C4-2B (cell line): Measurements from ENCODE around the gene KRTAP21-1.

Experiments used
- CTCF ChIP-seq: fragments of 450-650 bp; conservative IDR thresholded peaks from 2 replicates; pipeline ENCODE4 v1.5.1; 2017; ENCODE audit warnings: mild to moderate bottlenecking
- ZFX ChIP-seq: fragments of 450-650 bp; IDR thresholded peaks from 2 replicates; pipeline ENCODE4 v1.6.1; 2017

GRCh38 chr21:30740462-30740861, 14.8 kb downstream of the KRTAP21-1 start:
- TF ChIP-seq CTCF (no peak), ZFX (no peak)
